ENCODE data around the gene RPL37A.

RPL37A gene

DNA sequence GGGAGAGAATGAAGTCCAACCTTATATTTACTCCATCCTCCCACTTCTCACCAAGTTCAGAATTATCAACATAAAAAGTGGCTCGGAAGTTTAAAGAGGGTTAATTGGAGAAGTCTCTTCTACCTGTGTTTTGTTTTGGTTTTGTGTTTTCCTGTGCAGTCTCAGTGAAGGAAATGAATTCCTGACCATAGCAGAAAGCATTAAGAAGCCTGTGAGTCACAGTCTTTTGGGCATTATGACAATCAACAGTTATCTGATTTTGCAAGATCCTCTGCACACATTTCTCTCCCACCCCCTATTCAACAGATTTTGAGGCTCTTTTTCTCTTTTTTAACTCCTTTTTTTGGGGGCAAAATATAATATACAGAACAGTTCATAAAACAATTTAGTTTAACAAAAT, 8.6 kb upstream of the RPL37A start:
- DNase-seq (ENCODE audit: low spot score): no peak

- DNase-seq (ENCODE audit: low spot score): no peak
These were observed 6.6 kb upstream of the RPL37A start for GRCh38 chr2:216491793-216492596.

DNA sequence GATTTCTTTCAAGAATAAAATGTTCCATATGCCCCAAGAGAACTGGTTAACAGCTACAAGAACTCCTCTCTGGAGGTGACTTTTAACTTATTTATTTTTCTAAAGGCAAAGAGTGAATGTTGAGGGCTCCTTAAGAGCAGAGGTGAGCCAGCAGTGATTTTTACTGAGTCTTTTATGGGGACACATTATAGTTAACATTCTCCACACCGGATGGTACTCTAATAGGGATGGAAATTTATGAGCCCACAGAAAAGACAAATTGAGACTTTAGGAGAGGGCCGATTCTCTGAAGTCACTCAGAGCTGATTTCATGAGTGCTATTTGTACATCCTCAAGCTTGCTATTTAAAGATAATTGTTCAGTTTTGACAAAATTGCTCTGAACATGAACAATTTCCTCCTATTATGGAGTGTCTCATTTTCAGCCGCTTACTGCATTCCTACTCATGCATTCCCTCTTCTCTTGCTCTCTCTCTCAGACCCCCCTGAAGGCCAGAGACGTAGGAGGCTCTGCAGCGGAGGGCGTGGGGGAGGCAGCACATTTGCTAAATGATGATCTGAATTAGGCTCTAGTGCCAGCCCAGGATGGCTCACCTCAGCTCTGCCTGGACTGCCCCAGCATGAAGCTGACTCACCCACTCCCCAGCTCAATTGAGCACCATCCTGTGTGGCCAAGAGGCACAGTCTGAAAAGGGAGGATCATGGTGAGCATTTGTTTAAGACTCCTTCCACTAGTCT, 5.9 kb upstream of the RPL37A start:
- no peak for DNase-seq (ENCODE audit: low spot score)

DNA sequence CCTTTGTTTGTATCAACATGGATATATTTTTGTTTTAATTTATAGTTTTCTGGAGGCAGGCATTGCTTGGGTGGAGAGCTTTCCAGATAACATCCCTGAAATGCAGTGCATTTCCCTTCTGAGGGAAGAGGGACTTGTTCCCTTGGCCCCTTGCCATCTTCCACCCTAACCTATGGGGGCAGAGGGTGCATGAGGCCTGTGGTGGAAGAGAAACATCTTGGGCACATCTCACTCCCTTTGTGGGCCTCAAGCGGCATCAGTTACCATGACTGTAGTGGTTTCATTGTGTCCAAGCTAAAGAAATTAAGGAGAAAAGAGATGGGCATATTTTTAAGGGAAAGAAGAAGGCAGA, 5.3 kb upstream of the RPL37A start:
- DNase-seq (ENCODE audit: low spot score): no peak

GRCh38 chr2:216495656-216496055, 3.0 kb upstream of the RPL37A start:
- no peak for DNase-seq (ENCODE audit: low spot score)

GRCh38 chr2:216497382-216498069, 1.1 kb upstream of the RPL37A start:
- no peak for DNase-seq (ENCODE audit: low spot score)

GRCh38 chr2:216498070-216498378, 620 bp upstream of the RPL37A start:
- DNase-seq (ENCODE audit: low spot score): no peak

DNA sequence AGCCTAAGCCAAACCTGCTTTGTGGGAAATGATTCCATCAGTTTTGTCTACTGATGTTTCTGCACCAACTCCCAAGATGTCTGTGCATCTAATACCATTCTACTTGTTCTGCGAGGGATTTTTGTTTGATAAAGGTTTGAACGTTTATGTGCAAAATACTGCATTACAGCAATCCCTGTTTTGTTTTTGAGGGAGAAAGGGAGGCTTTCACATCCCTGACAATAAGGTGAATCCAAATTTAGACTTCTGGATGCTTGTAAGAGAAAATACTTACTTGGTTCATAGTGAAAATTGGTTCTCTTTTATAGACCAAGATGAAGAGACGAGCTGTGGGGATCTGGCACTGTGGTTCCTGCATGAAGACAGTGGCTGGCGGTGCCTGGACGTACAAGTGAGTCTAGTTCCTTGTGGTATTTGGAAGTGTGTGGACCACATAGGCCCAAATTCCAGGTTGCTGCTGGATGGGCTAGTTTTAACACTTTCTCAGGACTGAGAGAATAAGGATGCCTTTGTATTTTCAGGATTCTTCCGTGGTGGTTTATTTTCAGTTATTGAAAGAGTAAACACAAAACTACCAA, 1.1 kb downstream of the RPL37A start:
- DNase-seq (ENCODE audit: low spot score): no peak

GRCh38 chr2:216500572-216500971, 1.9 kb downstream of the RPL37A start:
- DNase-seq (ENCODE audit: low spot score): no peak

DNA sequence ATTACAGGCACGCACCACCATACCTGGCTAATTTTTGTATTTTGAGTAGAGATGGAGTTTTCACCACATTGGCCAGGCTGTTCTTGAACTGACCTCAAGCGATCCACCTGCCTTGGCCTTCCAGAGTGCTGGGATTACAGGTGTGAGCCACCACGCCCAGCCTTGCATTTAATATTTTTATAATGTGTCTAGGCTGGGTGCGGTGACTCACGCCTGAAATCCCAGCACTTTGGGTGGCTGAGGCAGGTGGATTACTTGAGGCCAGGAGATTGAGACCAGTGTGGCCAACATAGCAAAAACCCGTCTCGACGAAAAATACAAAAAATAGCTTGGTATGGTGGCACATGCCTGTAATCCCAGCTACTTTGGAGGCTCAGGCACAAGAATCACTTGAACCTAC, 3.2 kb downstream of the RPL37A start:
- no peak for DNase-seq (ENCODE audit: low spot score)

DNA sequence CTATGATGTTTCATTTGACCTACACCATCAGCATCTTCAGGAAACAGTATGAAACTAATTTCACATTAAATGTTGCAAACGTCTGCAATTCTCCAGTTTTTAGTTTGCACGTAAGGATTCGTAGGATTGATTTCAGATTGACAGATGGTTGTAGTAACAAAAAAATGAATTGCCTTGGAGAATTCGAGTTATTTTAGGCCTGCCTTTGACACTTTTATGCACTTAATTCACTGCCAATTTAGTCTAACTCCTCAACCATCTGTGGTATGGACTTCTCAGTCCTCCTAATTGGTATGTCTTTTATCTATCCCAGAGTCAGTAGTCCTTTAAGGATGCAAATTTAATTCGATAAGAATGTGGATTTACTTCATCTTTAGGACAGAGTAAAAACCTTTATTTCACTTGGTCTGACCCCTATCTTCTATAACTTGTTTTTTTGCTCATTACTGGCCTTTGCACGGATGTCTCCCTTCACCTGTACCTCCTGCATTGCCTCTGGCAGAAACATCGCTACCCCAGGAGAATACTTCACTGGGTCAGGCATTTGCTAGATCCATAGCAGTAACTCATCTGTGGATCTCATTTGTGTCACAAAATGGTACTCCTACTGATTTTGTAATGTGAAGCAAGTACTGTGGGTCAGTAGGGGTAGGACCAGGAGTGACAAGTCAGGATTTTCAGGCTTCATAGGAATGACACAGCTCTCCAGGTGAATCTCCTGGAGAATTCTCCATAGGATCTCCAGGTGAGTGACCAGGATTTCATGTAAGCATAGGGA, 3.9 kb downstream of the RPL37A start:
- DNase-seq (ENCODE audit: low spot score): no peak

DNA sequence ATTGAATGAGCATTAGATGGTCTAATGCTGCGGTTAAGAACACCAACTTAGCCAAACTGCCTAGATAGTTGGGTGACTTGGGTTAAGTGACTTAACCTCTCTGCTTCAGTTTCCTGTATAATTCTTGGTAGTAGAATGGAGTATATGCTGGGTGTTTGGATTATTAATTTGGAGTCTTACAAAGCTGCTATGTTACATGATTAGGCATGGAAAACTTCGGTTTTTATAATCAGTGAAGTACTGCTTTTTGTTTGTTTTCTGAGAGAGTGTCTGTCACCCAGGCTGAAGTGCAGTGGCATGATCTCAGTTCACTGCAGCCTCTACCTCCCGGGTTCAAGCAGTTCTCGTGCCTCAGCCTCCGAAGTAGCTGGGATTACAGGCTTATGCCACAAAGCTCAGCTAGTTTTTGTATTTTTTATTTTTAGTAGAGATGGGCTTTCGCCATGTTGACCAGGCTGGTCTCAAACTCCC, 4.5 kb downstream of the RPL37A start:
- DNase-seq (ENCODE audit: low spot score): no peak

GRCh38 chr2:216503697-216504375, 5.2 kb downstream of the RPL37A start:
- DNase-seq (ENCODE audit: low spot score): no peak

DNA sequence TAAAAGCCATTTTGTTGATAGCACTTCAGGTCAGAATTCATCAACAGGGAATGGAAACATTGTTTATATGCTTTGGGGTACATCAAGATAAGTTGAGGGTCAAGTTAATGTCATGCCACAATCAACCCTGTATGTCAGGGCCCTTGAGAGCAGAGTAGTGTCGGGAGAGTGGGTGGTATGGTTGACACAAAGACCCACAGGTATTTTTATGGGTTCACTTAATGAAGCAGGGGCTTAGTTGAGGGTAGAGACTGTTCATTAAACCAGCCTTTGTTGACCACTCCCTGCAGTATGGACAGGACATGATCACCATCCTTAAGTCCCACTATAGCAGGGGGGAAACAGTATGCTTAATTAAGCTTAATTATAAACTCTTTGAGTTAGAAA, 5.7 kb downstream of the RPL37A start:
- no peak for DNase-seq (ENCODE audit: low spot score)

GRCh38 chr2:216505133-216506106, 6.8 kb downstream of the RPL37A start:
- DNase-seq (ENCODE audit: low spot score): no peak

GRCh38 chr2:216507220-216508160, 8.8 kb downstream of the RPL37A start:
- DNase-seq (ENCODE audit: low spot score): no peak

- no peak for DNase-seq (ENCODE audit: low spot score)
These were observed 9.6 kb downstream of the RPL37A start for GRCh38 chr2:216508229-216508628.

DNA sequence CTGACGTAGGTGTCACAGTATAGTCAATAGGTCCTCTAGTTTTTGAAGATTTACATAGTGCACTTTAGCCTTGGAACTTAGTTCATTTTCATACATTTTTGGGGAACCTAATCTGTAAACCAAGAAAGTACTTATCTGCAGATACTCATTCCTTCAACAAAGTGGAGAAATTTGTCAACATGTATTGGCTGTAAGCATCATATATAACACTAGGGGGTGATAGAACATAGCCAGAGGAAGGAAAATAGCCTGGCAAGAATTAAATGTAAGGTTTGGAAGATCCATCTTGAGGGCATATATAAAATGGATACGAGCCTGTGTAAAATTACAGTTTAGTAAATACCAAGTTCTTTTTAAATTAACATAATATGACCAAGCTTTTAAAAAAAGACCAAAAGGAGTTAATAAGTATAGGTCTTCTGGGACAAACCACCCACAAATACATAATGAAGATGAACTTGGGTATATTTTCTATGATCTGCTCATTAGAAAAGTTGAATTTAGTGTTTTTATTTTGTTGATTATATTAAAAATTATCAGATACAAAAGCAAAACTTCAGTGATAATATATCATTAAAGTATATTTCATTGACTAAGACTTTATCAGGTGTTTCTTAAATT, 18.2 kb downstream of the RPL37A start:
- DNase-seq (ENCODE audit: low spot score): no peak

All from ecto neural progenitor cell (in vitro differentiated cells).